Cortex of kidney (tissue), 1 donor: ENCODE results near the gene RSPO4.

ENCODE experiments used
- DNase-seq: peaks from one replicate; lab custom pipeline; 2025; lab: John Stamatoyannopoulos, UW

RSPO4 gene

DNA sequence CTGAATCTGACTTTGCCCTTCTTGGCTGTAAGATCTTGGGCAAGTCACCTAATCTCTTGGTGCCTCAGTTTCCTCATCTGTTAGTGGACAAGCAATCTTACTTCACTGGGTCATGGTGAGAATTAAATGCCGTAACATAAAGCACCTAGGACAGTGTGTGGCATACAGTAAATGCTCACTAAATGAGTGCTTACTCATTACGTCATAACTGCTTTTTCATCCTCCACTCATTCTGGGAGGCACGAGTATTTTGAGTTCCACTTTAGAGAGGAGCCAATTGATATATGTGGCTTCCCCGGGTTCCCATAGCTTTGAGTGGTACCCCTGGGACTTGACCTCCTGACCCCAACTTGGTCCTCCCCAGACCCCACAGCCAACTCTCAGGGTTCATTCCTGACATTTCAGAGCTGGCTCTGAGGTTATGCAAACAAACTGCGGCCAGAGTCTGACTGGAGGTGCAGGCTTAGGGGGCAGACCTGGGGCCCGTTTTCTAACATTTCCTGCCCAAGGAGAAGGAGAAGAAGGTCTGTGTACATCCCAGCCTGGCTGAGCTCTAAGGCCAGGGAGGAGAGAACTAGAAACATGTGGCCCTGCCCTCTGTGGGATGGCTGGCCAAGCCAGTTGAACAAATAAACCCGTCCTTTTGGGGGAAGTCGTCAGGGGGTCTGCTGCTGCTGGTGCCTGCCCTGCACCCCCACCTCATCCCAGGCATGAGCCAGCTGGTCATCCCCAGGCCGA is 91.8 kb downstream of the RSPO4 start:
- no peak for DNase-seq

DNA sequence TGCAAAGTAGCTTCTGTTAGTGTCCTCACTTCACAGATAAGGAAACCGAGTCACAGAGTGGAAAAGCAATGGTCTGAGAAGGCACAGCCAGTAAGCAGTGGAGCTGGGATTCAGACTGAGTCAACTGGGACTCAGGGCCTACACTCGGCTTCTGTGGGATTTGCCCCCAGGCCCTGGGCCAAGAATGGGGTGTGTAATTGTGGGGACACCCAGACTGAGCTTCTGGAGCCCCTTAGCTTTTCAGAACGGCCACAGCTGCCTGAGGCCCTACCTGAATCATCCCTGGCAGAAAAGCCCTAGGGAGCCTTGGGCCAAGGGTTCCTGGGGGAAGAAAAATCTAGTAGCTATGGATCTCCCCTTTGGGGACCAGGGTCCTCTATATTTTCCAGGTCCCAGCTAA is 92.5 kb downstream of the RSPO4 start:
- DNase-seq = no peak
